GM12865 (cell line): Measurements from ENCODE around the gene PAQR5.
A peak's percentile ranks its signal among the peaks of the same experiment; 100 is the strongest.
"Not testable (repeated sequence)": the region's sequence is repeated elsewhere in the genome, so short reads cannot be mapped to it uniquely, and the experiment has no call there.

ENCODE experiments used
- DNase-seq: peaks from one replicate; pipeline ENCODE4 v3.0.0; 2010; ENCODE audit warnings: low read depth
- H3K4me3 ChIP-seq: 2 replicates; pipeline ENCODE4 v1.5.1; 2011; ENCODE audit warnings: mild to moderate bottlenecking, low read depth, low read length, control low read depth
- TF ChIP-seq, protein P1 (sequence below): IDR thresholded peaks from 2 replicates; pipeline ENCODE4 v1.5.1; 2011; ENCODE audit warnings: low read length, control low read depth, low read depth, inconsistent platforms; ENCODE audit not compliant: insufficient read depth; ENCODE audit errors: missing control alignments

PAQR5 gene

DNA sequence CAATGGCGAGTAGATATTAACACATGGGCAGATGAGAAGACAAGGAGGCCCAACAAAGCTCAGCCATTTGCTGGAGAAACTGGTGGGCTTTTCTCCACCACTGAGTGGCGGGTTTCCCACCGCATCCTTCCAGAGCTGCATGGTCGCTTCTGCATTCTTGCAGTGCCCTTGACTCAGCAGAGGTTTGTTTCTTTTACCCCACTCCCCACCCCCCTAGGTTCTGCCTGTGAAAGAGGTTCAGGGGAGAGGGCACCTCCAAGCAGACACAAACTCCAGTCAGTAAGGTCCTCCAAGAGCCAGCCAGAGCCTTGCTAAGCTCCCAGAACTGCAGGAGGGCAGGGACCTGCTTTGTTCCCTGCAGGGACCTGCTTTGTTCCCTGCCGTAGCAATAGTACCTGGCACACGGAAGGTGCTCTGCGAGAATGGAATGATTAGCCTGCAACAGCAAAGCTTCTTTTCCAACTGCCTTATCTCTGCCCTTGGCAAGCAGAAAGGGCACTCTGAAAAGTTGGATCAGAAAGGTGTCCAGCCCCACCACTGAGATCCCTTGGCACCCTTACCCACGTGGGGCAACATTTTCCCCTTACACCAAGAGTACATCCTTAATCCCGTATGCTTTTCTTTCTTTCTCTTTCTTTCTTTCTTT lies 1.4 kb downstream of the PAQR5 start:
- TF ChIP-seq, protein P1, sequence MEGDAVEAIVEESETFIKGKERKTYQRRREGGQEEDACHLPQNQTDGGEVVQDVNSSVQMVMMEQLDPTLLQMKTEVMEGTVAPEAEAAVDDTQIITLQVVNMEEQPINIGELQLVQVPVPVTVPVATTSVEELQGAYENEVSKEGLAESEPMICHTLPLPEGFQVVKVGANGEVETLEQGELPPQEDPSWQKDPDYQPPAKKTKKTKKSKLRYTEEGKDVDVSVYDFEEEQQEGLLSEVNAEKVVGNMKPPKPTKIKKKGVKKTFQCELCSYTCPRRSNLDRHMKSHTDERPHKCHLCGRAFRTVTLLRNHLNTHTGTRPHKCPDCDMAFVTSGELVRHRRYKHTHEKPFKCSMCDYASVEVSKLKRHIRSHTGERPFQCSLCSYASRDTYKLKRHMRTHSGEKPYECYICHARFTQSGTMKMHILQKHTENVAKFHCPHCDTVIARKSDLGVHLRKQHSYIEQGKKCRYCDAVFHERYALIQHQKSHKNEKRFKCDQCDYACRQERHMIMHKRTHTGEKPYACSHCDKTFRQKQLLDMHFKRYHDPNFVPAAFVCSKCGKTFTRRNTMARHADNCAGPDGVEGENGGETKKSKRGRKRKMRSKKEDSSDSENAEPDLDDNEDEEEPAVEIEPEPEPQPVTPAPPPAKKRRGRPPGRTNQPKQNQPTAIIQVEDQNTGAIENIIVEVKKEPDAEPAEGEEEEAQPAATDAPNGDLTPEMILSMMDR = no peak
- H3K4me3 ChIP-seq = no peak overlapping the region
- DNase-seq = no peak

DNA sequence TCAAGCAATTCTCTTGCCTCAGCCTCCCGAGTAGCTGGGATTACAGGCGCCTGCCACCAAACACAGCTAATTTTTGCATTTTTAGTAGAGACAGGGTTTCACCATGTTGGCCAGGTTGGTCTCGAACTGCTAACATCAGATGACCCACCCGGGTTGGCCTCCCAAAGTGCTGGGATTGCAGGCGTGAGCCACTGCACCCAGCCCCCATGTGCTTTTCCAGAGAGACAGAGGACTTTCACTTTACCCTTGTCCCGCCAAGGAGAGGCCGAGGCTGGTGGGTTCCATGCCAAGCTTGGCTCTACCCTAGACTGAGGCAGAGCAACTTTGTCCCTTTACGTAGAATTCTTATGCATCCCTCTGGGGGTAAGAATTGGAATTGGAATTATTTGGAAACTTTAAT lies 2.4 kb downstream of the PAQR5 start:
- not testable (repeated sequence) for H3K4me3 ChIP-seq, DNase-seq

DNA sequence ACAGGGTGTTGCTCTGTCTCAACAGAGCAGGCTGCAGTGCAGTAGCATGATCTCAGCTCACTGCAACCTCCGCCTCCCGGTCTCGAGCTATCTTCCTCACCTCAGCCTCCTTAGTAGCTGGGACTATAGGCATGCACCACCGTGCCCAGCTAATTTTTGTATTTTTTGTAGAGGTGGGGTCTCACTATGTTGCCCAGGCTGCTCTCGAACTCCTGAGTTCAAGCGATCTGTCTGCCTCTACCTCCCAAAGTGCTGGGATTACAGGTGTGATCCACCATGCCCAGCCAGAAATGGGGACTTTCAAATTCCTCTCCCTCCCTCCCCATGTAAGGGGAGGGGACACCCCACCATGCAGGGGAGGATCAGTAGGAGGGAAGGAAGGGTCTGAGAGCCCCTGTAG lies 3.4 kb downstream of the PAQR5 start:
- H3K4me3 ChIP-seq, DNase-seq: not testable (repeated sequence)

DNA sequence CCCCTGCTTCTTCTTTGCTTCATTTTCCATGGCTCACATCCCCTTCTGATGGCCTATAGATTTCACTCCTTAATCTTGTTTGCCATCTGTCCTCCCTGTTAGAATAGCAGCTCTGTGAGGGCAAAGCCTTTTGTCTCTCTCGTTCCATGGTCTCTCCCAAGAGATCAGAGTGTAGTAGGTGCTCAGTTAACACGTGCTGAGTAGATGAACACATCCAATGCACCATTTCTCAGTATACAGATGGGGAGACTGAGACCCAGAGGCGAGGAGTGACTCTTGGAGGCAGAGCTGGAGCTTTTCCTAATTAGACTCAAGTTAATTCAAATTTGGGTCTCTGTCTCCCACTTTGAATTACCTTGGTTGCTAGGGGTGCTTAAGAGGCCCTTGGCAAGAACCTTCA lies 4.2 kb downstream of the PAQR5 start:
- H3K4me3 ChIP-seq = no peak overlapping the region
- no peak for DNase-seq
- TF ChIP-seq, protein P1 = no peak

DNA sequence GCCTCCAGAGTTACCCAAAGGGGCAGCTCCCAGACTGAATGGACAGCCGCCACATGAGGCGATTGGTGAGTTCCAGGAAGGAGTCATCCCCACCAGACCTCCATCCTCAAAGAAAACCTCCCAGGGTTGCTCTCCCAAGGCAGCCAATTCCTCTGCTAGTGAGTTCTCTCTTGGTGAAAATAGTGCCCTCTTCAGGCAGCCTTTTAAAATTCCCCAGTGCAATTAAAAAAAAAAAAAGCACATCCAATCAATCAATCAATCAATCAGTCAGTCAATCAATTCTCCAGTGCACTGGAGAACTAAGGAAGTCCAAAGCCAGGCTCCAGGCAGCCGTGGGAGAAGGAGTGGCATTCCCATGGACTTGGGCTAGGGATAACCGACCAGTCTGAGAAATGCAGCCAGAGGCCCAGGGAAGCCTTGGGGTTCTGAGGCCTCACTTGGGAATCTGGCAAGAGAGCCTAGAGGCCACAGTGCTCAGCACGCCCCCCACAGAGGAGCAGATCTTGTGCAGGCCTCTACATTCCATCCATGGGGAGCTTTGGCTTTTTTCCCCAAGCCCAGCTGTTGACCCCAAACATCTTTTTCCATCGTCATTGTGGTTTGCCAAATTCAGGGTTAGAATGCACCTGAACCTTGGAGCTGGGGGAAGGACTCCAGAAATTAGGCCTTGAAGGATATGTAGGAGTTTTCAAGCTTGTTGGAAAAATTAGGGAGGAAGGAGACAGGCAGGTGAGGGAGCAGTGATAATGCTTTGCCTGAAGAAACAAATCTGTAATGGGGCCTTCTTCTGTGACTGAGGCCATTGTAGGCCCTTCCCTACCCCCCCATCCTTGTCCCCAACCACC lies 4.8 kb downstream of the PAQR5 start:
- no peak for DNase-seq
- H3K4me3 ChIP-seq = no peak overlapping the region
- TF ChIP-seq, protein P1 = peak; percentile 9

DNA sequence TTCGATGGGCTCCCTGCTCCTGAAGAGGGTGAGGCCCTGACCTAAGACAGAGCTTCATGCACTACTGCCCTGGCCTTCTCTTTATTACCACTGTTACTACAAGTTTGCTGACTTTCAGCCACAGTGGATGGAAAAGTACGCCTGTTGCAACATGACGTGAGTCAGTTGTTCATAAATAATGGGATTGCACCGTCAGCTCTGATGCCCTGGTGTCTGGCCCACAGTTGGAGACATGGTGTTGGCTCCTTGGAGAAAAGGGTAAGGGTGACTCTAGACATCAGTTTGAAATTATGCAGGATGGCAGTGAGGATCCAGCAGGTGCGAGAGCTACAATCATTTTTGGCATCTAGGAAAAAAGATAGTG lies 5.5 kb downstream of the PAQR5 start:
- no peak overlapping the region for H3K4me3 ChIP-seq
- TF ChIP-seq, protein P1 = no peak
- no peak for DNase-seq

DNA sequence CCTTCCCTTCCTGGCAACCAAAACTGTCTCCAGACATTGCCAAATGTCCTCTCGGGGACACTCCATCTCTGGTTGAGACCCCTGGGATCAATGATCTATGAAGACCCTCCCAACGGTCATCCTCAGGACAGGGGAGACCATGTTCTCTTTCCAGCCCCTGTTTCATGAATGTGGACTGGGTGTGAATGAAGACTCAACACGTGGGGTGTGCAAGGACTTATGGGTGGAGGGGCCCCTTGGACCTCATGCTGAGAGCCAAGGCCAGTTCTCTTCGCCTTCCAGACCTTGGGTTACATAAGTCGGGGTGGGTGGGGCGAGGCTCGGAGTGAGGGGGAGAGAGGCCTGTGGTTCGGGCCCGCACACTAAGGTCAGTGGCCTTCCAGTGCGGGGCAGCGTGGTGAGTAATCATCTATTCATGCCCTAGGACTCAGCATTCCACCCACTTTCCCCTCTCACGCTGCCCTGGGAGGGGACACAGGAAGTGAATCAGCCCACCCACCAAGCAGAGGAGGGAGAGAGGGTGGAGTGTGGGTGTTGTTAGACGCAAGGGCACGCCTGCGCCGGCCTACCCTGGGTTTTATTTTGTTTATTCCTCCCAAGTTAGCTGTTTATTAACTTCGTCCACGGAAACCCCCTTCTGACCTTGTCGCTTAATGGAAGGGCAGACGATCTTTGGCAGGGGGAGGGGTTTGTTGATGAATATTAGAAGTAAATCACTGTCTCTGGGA lies 6.7 kb downstream of the PAQR5 start:
- H3K4me3 ChIP-seq = no peak overlapping the region
- DNase-seq = no peak
- TF ChIP-seq, protein P1 = no peak
